Astrocyte of the spinal cord (primary cell): Measurements from ENCODE around the gene ABRACL.
"Not testable (repeated sequence)": the region's sequence is repeated elsewhere in the genome, so short reads cannot be mapped to it uniquely, and the experiment has no call there.

Experiments
- DNase-seq: peaks from one replicate; pipeline ENCODE4 v3.0.0; 2011; ENCODE audit warnings: low read depth, low spot score
- H3K4me3 ChIP-seq: 2 replicates; pipeline ENCODE4 v1.5.1; 2011; ENCODE audit warnings: low read depth, mild to moderate bottlenecking, low read length, moderate library complexity
- CTCF ChIP-seq: IDR thresholded peaks from 2 replicates; pipeline ENCODE4 v1.5.1; 2012; ENCODE audit warnings: low read depth, mild to moderate bottlenecking, low read length, inconsistent platforms
- in situ Hi-C: cut with HindIII; loops from 2 replicates; pipeline ENCODE4 v1.10.0; 2017; ENCODE audit warnings: low sequenced_read_pairs

The ABRACL gene

GRCh38 chr6:138987643-138988468 is 40.7 kb upstream of the ABRACL start, which contains the start of gene REPS1:
Gene REPS1 (minus strand): TSS chr6:138988253. CDS start chr6:138987682, 571 bp downstream.
- peak; percentile 71 for TF ChIP-seq CTCF
- in situ Hi-C loops = no loop called here
- H3K4me3 ChIP-seq = peak within 1 kb of the TSS; percentile 81
- peak; percentile 89 for DNase-seq

DNA sequence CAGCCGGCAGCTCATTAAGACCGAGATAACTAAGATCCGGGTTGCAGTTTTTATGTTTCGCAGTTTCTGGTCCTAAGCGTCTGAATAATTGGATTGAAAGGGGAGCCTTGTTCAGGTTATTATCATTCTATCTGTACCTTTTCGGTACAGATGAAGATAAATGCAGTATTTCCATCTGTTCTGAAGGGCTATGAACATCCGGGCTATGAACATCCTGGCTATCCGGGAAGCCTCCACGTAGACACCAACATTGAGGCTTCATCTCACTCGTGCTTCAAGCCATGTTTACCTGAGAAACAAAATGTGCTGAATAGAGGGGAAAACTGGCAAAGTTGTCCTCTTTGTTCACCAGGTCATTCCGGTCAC is 40.1 kb upstream of the ABRACL start:
- H3K4me3 ChIP-seq = peak overlapping the region; percentile 81
- TF ChIP-seq CTCF = no peak
- no peak for DNase-seq
- in situ Hi-C loops = no loop called here

- in situ Hi-C loops = no loop called here
- no peak for TF ChIP-seq CTCF
- H3K4me3 ChIP-seq = no peak overlapping the region
Observed at GRCh38 chr6:138989098-138989983, 39.2 kb upstream of the ABRACL start.

DNA sequence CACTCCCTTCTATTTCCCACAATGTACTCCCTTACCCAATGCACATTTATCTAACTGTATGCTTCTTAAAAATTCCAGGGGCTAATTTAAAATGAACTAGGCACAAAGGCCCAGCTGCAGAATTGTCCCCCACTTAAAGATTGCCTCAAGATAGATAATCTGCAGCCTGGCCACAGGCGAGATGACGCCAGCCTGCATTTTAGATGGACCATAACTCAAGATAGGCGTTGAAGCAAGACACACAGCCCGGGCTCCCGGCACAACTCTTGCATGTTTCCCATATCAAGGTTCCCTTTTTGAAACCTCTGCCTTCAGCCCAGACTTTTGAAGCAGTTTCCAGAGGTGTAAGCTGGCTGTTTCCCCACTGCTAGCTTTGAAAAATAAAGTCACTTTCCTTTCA is 37.3 kb upstream of the ABRACL start:
- H3K4me3 ChIP-seq = no peak overlapping the region
- no peak for DNase-seq
- in situ Hi-C loops = no loop called here
- TF ChIP-seq CTCF = no peak

More at GRCh38 chr6:138989098-138989983, 39.2 kb upstream of the ABRACL start:
- DNase-seq = no peak

GRCh38 chr6:138992965-138993364 is 35.6 kb upstream of the ABRACL start:
- DNase-seq, in situ Hi-C loops, H3K4me3 ChIP-seq: not testable (repeated sequence)

GRCh38 chr6:138993410-138993809 is 35.1 kb upstream of the ABRACL start:
- H3K4me3 ChIP-seq, DNase-seq, in situ Hi-C loops: not testable (repeated sequence)

DNA sequence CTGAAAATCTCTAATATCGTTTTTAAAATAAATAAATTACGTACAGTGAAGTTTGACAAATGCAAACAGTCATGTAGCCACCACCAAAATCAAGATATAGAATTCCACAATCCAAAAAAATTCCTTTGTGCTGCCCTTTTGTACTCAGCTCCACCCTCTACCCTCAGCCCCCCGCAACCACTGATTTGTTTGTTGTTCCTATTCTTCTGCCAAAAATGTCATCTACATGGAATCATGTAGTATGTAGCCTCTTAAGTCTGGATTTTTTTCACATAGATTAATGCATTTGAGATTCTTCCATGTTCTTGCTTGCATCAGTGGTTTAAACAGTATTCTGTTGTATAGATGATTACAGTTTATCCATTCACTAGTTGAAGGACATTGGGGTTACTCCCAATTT is 32.0 kb upstream of the ABRACL start:
- no peak overlapping the region for H3K4me3 ChIP-seq
- no peak for TF ChIP-seq CTCF
- DNase-seq = no peak
- in situ Hi-C loops = no loop called here
